OCI-LY3 (cell line): Measurements from ENCODE around the gene LRRC3C.
"Not testable (repeated sequence)": the region's sequence is repeated elsewhere in the genome, so short reads cannot be mapped to it uniquely, and the experiment has no call there.

Experiments used
- H2AFZ ChIP-seq: fragments of 200-600, 300-600 bp; shearing (Covaris generic); 2 replicates; pipeline ENCODE4 v1.6.0; 2014; ENCODE audit warnings: antibody characterized with exemption, low read depth, low read length
- H3K27ac ChIP-seq: fragments of 200-600, 300-600 bp; sonication (generic); 2 replicates; pipeline ENCODE4 v1.5.1; 2014; ENCODE audit warnings: mild to moderate bottlenecking, low read length, moderate library complexity, mixed read lengths
- H3K27me3 ChIP-seq: fragments of 200-600, 300-600 bp; sonication (generic); 2 replicates; pipeline ENCODE4 v1.6.1; 2014; ENCODE audit warnings: low read depth, low read length, mixed read lengths
- H3K36me3 ChIP-seq: fragments of 200-600, 300-600 bp; sonication (generic); replicated peaks from 2 replicates; pipeline ENCODE3; 2014; ENCODE audit warnings: low read depth, low read length, mixed read lengths
- H3K4me1 ChIP-seq: fragments of 300-600, 200-600 bp; sonication (generic); 2 replicates; pipeline ENCODE4 v1.6.1; 2014; ENCODE audit warnings: low read length, mixed read lengths
- H3K4me2 ChIP-seq: fragments of 200-600, 300-600 bp; sonication (generic); 2 replicates; pipeline ENCODE4 v1.6.1; 2014; ENCODE audit warnings: low read length, mixed read lengths
- H3K4me3 ChIP-seq: fragments of 300-600, 200-600 bp; sonication (generic); 2 replicates; pipeline ENCODE4 v1.5.1; 2014; ENCODE audit warnings: antibody characterized with exemption, mild to moderate bottlenecking, low read length, moderate library complexity
- H3K79me2 ChIP-seq: fragments of 300-600, 200-600 bp; shearing (Covaris generic); 2 replicates; pipeline ENCODE4 v1.6.1; 2014; ENCODE audit warnings: mild to moderate bottlenecking, low read length, mixed read lengths
- H3K9ac ChIP-seq: fragments of 300-600, 200-600 bp; shearing (Covaris generic); 2 replicates; pipeline ENCODE4 v1.6.0; 2014; ENCODE audit warnings: mild to moderate bottlenecking, low read length, moderate library complexity
- H3K9me3 ChIP-seq: fragments of 200-600, 300-600 bp; shearing (Covaris generic); 2 replicates; pipeline ENCODE4 v1.6.1; 2014; ENCODE audit warnings: low read length, mixed read lengths; ENCODE audit not compliant: insufficient read depth
- H4K20me1 ChIP-seq: fragments of 200-600, 300-600 bp; sonication (generic); 2 replicates; pipeline ENCODE4 v1.6.1; 2016; ENCODE audit warnings: low read length, mixed read lengths; ENCODE audit not compliant: insufficient read depth
- CTCF ChIP-seq: fragments of 200-600, 300-600 bp; sonication (generic); IDR thresholded peaks from 2 replicates; pipeline ENCODE4 v1.5.1; 2014; ENCODE audit warnings: antibody characterized with exemption, low read length, low read depth
- EZH2phosphoT487 ChIP-seq: fragments of 200-600 bp; shearing (Covaris generic); IDR thresholded peaks from 2 replicates; pipeline ENCODE4 v1.6.1; 2018; ENCODE audit warnings: antibody characterized with exemption, mixed run types, low read depth

LRRC3C gene

GRCh38 chr17:39894681-39895376 lies 32.7 kb upstream of the LRRC3C start:
- Histone ChIP-seq H3K4me1 (peaks cover 7% of the 10 kb centered on the region), H3K9me3 (no peaks in the 10 kb centered on the region), H3K36me3 (no peaks in the 10 kb centered on the region), H3K9ac (no peak overlapping the region), H3K27ac (no peak overlapping the region), H3K79me2 (no peaks in the 10 kb centered on the region), H2AFZ (no peak overlapping the region), H3K27me3 (peaks cover 14% of the 10 kb centered on the region), H3K4me2 (no peak overlapping the region), H4K20me1 (no peaks in the 10 kb centered on the region), H3K4me3 (no peak overlapping the region)
- no peak for TF ChIP-seq EZH2phosphoT487
- TF ChIP-seq CTCF = no peak

- no peaks in the 10 kb centered on the region for H4K20me1 ChIP-seq
- TF ChIP-seq CTCF (no peak), EZH2phosphoT487 (no peak)
- H3K9ac ChIP-seq = no peak overlapping the region
- H3K36me3 ChIP-seq = no peaks in the 10 kb centered on the region
- H3K9me3 ChIP-seq = no peaks in the 10 kb centered on the region
- H3K4me1 ChIP-seq = peaks cover 7% of the 10 kb centered on the region
- H3K27me3 ChIP-seq = peaks cover 2% of the 10 kb centered on the region
- no peak overlapping the region for H2AFZ ChIP-seq
- no peak overlapping the region for H3K27ac ChIP-seq
- H3K4me2 ChIP-seq = no peak overlapping the region
- H3K4me3 ChIP-seq = no peak overlapping the region
- H3K79me2 ChIP-seq = no peaks in the 10 kb centered on the region
Measured at GRCh38 chr17:39898088-39898487, 29.4 kb upstream of the LRRC3C start.

GRCh38 chr17:39899215-39899614 lies 28.3 kb upstream of the LRRC3C start:
- Histone ChIP-seq H3K4me3 (no peak overlapping the region), H3K4me1 (peaks cover 7% of the 10 kb centered on the region), H3K79me2 (no peaks in the 10 kb centered on the region), H3K36me3 (peaks cover 4% of the 10 kb centered on the region), H3K4me2 (no peak overlapping the region), H4K20me1 (no peaks in the 10 kb centered on the region), H3K9ac (no peak overlapping the region), H3K27me3 (no peaks in the 10 kb centered on the region), H2AFZ (no peak overlapping the region), H3K27ac (no peak overlapping the region), H3K9me3 (no peaks in the 10 kb centered on the region)
- no peak for TF ChIP-seq EZH2phosphoT487
- TF ChIP-seq CTCF = no peak

- H3K36me3 ChIP-seq, H3K27ac ChIP-seq, H3K27me3 ChIP-seq, H3K9ac ChIP-seq, H3K4me1 ChIP-seq, H2AFZ ChIP-seq, H4K20me1 ChIP-seq, H3K4me3 ChIP-seq, H3K4me2 ChIP-seq, H3K9me3 ChIP-seq, H3K79me2 ChIP-seq: not testable (repeated sequence)
Measured at GRCh38 chr17:39902027-39902426, 25.5 kb upstream of the LRRC3C start.
